Activated T-helper 1 cell treated with anti-CD3 and anti-CD28 coated beads, Interleukin-2, amount 50 U/mL, for 16 hours (primary cell): Measurements from ENCODE around the gene SARDH.

ENCODE experiments used
- DNase-seq, 2 donors: peaks; one replicate each; pipeline ENCODE4 v3.0.0-alpha.2; 2020; ENCODE audit warnings: low read depth in 1 of 2, low spot score in 1 of 2

The SARDH gene

DNA sequence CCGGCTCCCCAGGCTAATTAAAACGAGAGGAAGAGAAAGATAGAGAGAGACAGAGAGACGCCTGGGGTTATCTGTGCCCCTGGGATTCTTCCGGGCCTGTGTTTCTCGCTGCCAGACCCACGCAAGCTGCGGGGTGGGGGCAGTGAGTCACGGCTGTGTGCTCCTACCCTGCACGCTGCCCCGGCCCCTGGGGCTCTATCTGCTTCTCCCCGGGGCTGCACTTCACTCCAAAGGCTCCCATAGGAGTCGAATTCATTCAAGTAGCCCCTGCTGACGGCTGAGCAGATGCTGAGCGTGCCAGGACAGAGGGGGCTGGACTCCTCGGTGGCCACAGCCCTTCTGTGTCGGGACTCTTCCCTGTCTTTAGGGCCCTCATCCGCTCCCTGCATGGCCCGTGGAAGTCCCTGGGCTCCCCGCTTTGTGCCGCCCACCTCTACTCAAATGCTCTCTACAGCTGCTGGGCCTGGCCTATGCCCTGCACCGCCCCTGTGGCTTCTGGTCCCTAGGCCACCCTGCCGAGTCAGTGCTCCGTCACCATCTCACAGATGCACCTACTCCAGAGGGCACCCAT lies 22.8 kb downstream of the SARDH start:
- DNase-seq: no peak

DNA sequence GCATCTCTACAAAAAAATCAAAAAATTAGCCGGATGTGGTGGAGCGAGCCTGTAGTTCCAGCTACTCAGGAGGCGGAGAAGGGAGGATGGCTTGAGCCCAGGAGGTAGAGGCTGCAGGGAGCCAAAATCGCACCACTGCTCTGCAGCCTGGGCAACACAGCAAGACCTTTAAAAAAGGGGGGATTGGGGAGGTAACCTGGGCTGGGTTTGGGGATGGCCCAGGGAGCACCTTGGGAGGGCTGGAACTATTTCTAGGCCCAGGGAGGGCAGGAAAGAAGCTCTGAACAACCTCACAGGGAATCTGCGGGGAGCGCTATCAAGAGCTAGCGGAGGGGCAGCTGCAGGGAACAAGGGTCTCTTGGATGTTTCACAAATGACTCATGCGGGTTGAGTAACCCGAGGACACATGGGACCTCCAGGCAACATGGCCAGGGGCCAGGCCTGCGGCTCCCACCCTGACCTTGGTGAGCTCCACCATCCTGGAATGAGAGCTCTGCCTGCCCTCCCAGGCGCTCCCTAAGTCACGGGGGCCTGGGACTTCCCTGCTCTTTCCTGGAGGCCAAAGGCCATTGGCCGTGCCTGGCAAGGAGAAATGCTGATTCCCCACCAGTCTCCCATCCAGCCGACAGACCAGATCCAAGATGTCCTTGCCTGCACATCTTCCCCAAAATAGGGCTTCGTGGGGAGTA lies 23.4 kb downstream of the SARDH start:
- DNase-seq: no peak

DNA sequence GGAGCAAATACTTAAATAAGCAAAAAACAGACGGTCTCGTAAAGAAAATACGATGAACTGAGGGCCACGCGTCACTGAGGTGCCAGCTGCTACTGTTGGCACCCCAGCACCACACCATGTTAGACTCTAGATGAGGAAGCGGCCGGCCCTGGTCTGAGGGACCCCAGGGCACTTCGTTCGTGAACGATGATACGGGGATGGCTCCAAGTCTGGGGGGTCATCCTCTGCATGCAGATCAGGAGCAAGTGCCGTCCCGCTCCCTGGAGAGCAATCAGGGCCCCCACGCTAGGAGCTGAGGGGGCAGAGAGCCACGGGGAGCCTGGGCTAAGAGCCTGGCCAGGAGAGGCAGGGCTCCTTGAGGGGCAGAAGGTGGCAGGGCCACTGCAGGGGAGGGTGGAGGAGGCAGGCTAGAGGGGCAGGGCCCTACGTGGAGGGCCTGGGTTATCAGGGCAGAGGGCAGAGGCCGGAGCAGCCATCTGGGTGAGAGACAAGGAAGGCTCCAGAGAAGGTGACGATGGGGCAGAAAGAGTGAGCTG lies 24.1 kb downstream of the SARDH start:
- no peak for DNase-seq

DNA sequence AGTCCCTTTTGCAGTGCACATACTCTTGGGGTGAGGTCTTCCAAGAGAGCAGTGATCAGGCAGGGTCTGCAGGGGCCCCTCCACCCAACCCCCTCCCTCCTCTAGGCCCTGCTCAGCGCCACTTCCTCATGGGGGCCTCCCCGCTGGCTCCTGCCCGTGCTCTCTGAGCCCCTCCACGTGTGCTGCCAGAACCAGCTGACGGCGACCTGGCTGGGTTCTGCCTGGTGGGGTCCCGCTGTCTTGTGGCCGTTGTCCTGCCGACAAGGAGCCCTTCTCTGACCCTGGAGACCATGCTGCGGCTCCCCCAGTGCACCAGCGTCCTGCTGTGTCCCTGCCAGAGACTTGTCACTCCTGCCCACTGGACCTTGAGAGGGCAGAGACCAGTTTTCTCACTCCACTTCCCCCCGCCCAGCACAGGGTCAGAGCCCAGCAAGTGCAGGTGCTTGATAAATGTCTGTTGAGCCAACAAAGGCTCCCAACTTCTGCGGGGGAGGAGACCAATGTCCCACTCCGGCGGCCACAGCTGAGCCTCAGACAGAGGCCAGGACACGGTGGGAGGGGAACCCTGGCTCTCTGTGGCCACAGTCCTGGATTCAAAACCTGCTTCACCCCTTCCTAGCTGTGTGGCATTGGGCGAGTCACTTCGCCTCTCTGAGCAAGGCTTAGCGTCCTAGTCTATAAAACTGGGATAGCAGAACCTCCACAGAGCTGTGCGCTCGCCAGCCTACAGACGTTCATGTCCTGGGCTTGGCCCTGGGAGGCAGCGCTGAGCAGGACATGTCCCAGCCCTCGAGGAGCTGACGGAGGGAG lies 24.8 kb downstream of the SARDH start:
- no peak for DNase-seq

DNA sequence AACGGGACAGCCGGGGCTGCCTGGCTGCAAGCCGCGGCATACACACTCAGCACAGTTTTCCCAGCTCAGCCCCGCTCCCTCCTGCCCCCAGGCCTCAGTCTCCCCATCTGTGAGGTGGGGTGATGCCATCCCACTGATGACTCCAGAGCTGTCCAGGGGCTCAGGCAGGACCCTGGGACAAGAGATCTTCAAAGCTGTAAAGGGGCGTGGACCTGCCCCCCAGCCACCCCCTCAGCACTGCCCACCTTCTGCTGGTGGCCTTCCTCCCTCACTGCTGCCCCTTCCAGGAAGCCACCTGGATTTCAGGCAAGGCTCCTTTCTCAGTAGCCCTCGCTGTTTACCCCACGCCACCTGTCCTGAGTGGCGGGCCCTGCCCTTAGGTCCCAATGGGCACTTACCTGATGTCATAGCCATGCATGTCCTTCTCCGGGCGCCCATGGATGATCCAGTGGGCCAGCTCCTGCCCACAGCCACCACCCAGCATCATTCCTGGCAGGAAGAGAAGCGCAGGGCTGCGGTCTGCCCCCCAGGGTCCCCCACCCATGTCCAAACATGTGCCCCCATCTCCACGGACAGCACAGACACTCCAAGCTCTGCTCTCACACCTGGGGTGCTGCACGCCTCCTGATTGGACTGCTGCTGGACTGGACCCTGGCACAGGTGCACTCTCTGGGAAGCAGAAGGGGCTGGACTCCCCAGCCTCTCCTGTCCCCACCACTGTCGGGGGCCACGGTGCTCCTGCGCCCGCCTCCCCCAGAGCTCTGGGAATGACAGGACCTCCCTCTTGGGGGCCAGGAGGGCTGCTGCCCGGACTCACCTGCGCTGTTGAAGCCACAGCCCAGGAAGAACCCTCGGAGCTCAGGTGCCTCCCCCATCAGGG lies 25.7 kb downstream of the SARDH start:
- no peak for DNase-seq

DNA sequence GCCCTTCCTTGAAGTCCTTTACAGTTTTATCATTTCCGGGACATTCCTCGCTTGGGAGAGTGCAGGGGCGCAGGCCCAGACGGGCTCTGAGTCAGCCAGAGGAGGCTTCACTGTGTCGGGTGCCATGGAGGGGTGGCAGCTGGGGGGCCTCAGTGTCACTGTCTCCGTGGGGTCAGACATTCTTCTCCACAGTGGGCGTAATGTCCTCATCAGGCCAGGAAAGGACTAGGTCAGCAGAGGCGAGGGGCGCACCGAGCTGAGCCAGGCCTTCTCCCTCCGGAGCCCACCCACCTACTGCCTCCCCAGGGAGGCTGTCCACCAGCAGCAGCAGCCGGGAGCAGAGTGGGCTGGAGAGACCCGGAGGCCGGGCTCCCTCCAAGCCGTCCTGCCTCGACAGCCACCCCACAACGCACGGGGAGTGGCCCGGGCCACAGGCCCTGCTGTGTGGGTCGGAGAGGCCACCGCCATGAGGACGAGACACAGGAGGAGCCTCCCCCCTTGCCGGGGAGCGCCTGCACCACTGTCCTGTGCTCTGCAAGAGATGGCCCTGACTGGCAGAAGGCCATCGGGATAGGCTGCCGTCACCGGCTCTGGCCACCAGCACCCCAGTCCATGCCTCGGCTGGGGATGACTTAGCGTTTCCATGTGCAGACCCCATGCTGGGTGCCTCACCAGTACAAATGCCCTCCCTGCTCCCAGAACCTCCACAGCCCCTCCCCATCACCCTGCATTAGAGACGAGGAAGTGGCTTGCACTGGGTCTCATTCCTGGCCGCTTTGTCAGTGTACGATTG lies 26.5 kb downstream of the SARDH start:
- DNase-seq: no peak

DNA sequence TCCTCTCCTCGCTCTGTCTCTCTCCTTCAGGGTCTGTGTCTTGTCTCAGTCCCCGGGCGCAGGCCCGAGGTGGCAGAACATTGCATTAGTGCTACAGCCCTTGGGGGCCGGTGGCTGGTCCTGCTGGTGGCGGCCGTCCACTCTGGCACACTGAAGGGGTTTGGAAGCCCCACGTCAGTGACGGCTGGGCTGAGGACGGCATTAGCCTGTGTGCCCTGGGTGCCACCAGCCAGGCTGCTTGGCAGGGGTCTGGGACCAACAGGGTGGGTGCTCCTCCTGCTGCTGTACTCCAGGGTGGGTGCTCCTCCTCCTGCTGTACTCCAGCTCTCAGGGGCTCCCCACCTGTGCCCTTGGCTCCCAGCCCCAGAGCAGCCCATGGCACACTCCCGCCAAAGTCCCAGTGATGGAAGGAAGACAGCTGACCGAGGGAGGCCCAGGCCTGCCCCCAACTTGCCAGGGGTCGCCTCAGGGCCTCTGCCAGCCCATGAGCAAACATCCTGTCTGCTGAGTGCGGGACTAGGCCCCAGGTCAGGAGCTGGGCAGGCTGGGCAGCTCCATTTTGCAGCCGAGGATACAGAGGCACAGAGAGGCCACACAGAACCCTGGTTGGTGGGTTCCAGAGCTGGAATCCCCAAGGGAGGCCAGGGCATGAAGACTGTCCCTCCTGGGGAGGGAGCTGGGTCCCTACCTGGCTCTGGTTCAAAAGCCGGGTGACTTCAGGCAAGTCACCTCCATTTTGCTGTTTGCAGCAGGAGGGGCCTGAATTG lies 27.3 kb downstream of the SARDH start:
- DNase-seq: no peak

DNA sequence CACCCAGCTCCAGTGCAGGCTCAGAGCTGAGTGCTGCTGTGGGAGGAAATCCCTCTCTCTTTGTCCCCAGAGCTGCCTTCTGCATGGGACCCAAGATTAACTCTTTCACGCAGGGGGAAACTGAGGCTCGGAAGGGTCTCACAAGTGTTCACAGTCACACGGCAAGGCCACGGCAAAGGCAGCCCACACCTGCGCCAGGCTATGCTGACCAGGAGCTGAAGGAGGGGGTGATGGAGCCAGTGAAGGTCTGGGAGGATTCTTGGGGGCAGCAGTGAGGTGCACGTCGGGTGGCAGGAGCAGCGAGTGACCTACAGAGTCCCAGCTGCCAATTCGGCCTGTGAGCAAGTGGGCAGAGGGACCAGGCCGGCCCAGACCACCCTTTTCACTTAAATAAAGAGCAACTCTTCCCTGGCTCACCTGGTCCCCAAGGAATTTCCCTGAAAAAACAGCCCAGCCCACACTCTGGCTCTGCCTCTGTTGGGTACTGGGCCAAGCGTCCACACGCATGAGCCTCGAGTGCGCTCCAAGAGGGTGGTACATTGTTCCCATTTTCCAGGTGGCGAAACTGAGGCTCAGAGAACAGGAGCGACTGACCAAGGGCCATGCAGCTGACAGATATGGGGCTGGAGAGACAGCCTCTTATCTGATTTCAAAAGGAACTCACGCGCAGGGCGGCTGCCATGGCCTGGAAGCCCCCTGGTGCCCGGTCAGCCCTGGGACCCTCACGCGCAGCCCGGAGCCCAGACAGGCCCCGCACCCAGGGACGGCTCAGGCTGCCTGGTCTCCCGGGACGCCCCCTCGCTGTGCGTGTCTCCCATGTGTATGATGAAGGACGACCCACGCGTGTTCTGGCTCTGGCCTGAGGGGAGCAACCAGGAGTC lies 28.2 kb downstream of the SARDH start:
- DNase-seq: no peak

DNA sequence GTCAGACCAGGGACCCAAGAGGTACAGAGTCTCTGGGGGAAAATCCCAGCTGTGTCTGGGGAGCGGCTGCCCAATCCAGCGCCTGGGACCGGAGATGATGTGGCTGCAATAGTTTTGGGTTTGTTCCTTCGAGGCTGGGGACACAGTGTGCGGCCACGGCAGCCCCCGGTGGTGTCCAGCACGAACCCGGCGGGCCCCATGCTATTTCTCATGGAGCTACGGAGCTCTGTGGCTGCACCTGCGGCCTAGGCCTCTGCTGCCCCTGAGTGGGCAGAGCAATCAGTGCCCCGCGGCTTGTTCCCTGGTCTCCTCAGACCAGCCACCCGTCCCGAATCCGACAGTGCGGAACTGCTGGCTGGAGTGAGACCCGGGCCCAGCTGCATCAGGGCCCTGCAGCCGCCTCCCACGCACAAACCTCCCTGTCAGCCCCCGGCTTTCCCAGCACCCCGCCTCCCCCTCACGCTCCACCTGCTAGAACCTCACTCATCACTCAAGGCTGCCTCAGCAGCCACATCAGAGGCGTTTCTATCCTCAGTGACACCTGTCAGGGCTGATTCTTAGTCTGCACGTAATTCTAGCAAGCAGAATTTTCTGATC lies 29.0 kb downstream of the SARDH start:
- peak in 1 of 2 donors; percentile 31 for DNase-seq

DNA sequence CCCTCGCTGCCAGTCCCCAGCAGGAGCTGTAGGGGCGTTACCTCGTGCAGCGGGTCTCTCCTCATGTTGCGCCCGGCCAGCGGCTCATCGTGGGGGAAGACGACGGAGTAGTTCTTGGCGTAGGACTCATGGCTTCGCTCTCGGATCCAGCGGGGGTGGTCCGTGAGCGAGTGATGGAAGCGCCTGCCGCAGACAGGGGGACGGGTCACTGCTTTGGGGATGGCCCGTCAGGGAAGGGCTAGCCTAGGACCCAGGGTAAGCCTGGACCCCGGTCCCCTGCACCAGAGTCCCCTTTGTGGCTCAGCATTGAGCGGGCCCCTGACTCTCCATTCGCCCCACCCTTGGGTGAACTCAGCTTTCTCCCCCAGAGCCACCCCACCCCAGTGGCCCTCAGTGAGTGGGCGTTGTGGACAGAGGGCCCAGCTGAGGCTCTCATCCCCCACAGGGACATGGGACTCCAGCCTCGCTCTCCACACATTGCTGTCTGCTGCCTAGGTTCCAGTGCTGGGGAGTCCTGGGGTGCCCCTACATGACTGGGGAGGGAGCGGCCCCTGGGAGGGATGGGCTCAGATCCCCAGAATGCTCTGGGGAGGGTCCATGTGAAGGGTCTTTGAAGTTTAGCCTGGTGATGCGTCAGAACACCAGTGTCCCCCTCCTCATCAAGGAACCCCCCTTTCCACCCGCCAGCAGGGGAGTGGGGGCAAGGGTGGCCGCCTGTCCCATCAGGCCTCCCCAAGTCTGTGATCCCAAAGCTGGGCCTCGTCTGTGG lies 29.7 kb downstream of the SARDH start:
- DNase-seq: no peak

DNA sequence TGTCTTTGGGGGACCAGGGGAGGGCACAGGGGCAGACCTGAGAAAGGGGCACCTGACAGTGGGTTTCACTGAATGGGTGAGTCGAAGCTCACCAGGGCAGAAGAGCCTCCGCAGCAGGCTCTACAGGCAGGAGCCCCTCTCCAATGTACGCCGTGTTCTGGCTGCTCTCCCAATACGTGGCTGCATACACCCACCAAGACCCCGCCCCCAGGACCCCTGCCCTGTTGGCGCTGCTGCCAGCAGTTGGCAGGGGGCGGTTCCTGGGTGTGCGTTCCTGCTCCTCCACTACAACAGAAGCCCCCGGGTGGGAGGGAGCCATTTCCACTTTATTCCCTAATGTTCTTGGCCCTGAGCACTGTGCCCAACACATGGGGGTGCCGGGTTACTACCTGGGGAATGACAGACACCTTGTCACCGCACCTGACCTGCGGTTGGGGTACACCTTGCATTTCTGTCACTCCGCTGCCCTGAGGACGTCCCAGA lies 30.3 kb downstream of the SARDH start:
- no peak for DNase-seq

DNA sequence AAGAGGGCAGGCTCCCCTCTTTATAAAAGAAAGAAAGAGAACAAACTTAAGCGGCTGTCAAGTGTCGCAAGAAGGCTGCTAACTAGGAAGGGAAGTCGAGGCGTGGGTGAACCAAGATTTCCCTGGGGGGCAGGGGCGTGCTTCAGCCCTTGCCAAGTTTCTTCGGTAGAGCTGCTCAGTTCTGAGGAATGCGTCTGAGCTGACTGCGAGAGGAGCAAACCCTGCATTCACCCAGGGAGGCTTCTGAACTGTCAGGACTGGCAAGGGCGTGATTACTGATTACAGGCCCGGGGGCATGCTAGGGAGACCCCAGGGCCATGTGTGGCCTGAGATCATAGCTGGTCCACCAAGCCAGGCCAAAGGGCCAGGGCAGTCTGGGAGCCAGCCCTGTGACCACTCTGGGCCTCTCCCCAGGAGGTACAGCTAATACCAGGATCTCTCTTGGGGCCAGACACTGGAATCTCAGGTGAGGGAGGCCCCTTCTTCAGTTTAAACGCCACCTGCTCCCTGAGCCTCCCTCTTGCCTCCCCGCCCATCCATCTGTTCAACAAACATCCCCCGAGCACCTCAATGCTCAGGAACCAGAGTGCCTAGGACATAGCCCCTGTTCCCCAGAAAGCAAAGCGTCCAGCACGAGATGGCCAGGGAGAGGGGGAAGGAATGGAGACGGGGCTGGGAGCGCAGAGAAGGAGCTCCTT lies 30.9 kb downstream of the SARDH start:
- DNase-seq: no peak

DNA sequence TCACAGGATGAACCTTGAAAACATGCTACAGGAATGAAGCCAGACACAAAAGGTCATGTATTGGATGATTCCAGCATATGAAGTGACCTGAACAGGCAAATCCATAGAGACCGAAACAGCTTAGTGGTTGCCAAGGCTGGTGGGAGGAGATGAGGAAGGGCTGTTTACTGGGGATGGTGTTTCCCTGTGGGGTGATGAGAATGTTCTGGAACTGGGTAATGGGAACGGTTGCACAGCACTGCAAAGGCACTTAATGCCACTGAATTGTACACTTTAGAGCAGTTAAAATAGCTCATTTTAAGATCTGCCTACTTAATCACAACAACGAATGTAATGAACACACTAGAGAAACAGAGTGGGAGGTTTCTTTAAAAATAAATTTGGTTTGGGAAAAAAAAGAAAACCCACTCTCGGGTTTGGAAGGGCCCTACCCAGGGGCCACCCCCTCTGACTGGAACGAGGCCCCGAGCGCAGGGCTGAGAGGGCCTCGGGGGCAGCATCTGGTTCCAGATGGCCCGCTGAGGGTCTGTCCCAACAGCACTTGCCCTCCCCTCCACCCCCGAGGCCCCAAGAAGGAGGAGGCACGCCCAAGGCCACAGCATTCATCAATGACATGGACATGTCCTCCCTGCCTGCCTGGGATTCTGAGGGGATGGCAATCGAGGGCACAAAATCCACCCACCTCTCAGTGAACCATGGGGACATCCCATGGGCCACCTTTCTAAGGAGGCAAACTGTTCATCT lies 31.7 kb downstream of the SARDH start:
- no peak for DNase-seq

DNA sequence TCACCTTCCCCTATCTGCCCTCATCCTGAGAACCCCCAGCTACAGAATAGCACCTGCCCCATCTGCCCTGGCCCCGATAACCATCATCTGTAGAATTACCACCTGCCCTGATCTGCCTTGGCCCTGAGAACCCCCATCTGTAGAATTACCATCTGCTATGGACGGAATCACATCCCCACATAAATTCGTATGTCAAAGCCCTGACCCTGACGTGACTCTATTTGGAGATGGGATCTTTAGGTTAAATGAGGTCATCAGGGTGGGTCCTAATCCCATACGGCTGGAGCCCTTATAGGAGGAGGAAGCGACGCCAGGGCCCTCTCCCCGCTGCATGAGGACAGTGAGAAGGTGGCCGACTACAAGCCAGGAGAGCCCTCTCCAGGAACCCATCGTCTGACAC lies 32.6 kb downstream of the SARDH start:
- DNase-seq: no peak

DNA sequence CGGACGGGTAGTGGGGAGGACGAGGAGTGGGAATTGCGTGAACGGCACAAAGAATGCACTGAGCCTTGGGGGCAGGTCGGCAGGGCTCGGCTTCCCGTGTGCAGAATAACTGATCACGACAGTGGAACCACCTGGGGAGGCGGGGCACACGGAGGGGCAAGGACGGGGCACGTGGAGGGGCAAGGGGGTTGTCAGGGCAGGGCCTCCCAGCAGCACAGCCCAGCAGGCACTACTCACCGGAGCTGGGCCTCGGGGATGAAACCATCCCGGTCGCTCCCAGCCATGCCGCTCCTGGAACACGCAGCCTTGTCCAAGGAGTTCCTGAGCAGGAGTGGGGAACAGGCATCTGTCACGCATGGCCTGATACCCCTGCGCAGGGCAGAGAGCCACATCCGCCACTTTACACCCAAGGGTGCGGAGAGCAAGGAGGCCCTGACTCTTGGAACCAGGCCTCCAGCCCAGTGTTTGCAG lies 33.4 kb downstream of the SARDH start:
- DNase-seq: no peak
